Activated CD8-positive, alpha-beta memory T cell treated with anti-CD3 and anti-CD28 coated beads for 48 hours (primary cell): ENCODE measurements around the gene SNN.

Experiments
- DNase-seq, 3 experiments: peaks; one replicate each; pipeline ENCODE4 v3.0.0-alpha.2; 2020; ENCODE audit warnings: low read depth in 2 of 3, low spot score in 2 of 3

Gene SNN

GRCh38 chr16:11635113-11635652, 33.1 kb upstream of the SNN start:
- DNase-seq, result no peak

GRCh38 chr16:11635679-11636171, 32.5 kb upstream of the SNN start:
- no peak for DNase-seq

DNA sequence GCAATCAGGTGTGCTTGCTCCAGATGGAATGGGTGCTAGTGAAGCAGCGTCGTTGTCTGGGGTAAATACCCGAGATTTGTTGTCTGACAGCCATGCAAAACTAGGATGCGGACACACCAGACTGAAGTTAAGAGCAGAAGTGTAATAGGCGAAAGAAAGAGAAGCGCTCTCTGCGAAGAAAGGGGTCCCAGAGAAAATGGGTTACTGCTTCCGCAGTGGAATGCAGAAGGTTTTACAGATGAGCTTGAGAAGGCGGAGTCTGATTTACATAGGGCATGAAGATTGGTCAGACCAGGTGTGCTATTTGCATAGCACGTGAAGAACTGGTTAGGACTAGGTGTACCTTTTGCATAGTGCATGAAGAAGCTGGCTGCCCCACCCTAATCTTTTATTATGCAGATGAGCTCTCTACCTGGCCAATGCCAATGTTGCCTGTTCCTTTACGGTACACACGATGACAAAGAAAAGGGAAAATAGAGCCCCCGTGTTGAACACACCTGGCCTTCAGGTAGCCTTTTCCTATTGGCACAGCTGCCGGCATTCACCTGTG, 32.0 kb upstream of the SNN start:
- DNase-seq, result no peak

DNA sequence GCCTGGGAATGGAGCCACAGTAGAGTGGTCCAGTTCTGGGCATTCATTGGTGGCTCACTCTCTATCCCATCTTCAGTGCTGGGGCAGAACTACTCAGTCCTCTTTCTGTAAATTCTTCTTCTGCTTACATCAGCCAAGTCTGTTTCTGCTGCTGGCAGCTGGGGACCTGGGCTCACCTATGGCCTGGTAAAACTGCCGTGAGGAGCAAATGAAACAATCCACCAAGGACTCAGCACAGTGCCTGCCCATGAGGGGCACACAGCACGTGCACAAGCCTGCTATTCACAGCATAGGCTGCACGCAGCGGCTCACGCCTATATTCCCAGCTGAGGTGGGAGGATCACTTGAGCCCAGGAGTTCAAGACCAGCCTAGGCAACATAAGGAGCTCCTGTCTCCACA, 30.9 kb upstream of the SNN start:
- DNase-seq, result no peak

DNA sequence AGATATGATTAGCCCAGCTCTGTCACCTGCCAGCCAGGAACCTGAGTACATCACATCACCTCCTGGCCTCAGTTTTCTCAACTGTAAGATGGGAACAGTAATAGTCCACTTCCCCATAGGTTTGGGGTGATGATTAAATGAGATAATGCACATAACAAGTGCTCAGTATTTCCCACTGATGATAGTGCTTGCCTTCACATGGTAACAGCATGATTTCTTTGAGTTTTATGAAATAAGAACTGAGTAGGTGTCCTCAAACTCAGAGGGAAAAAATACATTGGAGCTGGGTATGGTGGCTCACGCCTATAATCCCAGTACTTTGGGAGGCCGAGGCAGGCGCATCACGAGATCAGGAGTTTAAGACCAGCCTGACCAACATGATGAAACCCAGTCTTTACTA, 30.1 kb upstream of the SNN start:
- no peak for DNase-seq

- no peak for DNase-seq
These were observed 29.2 kb upstream of the SNN start for GRCh38 chr16:11639008-11639562.

- no peak for DNase-seq
These were observed 28.0 kb upstream of the SNN start for GRCh38 chr16:11639925-11640899.

DNA sequence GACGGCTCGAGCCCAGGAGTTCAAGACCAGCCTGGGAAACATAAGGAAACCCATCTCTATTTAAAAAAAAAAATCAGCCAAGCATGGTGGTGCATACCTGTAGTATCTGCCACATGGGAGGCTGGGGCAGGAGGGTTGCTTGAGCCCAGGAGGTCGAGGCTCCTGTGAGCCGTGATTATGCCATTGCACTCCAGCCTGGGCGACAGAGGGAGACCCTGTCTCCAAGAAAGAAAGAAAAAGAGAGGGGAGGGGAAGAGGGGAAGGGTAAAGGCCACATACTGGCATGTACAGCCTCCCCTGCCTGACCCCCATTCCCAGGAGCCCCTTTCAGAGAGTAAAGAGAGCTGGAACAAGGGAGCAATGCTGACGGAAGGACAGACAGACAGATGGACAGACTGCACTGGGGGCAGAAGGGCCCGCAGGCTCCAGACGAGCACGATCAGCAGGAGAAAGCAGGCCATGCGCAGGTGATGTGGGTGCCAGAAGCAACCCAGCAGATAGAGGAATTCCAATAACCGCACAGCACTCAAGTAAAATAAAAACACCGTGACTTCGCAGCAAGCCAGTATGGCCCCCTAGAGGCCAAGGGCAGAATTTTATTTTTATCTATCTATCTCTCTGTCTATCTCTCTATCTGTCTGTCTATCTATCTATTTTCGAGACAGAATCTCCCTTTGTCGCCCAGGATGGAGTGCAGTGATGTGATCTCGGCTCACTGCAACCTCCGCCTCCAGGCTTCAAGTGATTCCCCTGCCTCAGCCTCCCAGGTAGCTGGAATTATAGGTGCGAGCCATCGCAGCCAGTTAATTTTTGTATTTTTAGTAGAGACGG, 27.1 kb upstream of the SNN start:
- no peak for DNase-seq

DNA sequence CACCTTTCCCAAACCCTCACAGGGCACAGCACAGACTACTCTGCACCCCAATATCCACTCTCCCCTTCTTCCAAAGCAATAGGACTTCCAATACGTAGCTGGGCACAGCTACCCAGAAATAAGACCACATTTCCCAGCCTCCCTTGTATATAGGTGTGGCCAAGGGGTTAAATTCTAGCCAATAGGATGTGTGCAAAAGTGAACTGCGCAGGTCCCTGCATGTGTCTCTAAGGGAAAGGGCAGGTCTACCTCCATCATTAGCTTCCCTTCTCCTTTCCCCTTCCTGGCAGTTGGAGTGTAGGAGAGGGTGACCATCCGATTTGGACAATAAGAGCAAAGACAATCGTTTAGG, 25.5 kb upstream of the SNN start:
- DNase-seq, result no peak

DNA sequence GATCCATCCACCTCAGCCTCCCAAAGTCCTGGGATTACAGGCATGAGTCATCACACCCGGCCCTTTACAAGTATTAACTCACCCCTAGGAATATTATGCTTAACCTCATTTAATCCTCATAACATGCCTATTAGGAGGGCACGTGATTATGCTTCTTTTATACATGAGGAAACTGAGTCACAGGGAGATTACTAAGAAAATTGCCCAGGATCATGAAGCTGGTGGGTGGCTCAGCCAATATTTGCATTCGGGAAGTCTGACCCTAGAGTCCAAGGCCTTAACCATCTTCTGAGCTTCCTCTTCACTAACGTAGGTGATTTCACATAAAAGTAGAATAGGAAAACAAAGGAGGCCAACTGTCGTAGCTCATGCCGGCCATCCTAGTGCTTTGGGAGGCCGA, 19.0 kb upstream of the SNN start:
- DNase-seq, result no peak

GRCh38 chr16:11650641-11651591, 17.3 kb upstream of the SNN start:
- DNase-seq, result no peak

DNA sequence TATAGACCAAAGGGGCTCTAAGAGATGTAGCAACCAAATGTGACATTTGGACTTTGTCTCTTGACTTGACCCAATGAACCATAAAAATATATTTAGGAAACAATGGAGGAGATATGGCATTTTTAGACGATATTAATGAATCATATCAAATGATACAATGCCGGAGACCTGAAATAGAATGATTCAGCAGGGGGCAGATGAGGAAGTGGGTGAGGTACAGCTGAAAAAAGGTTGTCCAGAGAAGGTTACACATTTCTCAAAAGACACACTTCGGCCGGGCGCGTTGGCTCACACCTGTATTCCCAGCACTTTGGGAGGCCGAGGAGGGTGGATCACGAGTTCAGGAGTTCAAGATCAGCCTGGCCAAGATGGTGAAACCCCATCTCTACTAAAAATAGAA, 16.5 kb upstream of the SNN start:
- no peak for DNase-seq

DNA sequence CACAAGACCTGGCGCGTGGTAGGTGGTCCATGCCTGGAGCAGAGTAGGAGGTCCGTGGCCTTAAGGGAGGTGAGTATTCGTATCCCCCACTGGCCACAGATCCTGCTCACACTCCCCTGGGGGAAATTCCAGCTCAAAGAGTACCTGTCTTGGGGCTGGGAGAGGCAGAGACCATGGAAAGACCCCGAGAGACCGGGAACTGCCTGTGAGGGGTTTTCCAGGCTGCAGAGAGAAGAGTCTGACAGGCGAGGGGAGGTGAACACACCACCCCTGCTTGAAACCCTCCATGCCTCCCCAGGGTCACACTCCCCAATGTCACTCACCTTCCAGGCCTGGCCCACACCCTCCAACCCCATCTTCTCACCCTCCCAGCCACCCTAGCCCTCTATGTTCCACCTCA, 12.6 kb upstream of the SNN start:
- DNase-seq, result no peak

- DNase-seq, result no peak
These were observed 10.7 kb upstream of the SNN start for GRCh38 chr16:11657556-11657955.

DNA sequence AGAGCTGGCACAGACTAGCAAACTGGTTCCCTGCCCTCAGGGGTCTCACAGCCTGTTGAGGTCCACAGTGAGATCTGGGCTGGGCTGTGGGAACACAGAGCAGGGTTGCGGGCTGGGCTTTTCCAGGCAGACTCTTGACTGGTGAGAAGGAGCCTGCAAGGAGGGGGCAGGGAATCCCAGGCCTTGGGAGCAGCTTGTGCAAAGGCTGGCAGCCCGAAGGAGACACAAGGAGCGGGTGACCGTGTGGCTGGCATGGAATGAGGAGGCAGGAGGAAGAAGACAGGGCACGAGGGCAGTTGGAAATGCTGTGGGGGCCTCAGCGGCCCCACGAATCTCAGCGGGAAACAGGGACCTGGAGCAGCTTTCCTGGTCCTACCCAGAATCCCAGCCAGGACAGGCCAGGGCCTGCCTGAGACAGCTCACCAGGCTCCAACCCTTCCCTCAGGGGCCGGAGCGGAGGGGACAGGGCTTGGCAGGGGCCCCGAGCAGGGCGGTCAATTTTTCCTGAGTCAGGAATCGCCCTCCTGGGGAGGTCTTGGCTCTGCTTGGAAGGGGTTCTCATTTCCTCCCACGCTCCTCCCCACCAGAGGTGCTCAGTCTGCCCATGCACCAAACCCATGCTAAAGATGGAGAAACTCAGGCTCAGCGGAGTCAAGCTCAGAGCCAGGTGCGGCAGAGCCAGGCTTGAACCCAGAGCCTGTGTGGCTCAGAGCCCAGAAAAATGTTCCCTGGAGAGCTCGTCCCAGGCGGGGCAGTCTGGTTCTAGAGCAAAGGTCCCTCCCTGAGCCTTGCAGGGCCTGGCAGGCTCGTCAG, 9.2 kb upstream of the SNN start:
- no peak for DNase-seq

GRCh38 chr16:11660565-11660964, 7.7 kb upstream of the SNN start:
- DNase-seq, result no peak

DNA sequence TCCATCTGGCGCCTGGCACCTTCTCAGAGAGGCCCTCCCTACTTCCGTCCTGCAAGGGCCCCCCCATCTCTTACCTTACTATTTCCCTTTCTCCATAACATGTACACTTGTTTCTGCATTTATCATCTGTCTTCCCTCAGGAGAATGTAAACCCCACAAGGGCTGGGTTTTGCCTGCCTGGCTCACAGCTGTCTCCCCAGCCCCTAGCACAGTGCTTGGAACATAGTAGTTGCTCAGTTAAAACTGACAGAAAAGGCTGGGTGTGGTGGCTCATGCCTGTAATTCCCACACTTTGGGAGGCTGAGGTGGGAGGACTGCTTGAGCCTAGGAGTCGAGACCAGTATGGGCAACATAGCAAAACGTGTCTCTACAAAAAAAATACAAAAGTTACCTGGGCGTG, 5.7 kb upstream of the SNN start:
- DNase-seq, result no peak

GRCh38 chr16:11665071-11665491, 3.2 kb upstream of the SNN start:
- no peak for DNase-seq
